NB4 (cell line): ENCODE results near the gene BAZ2B.

Source experiments
- MAX ChIP-seq: IDR thresholded peaks from 2 replicates; pipeline ENCODE4 v1.6.1; 2011; ENCODE audit warnings: low read depth, low read length
- MYC ChIP-seq: IDR thresholded peaks from 2 replicates; pipeline ENCODE4 v1.6.1; 2011; ENCODE audit warnings: low read depth, low read length
- POLR2A ChIP-seq: IDR thresholded peaks from 2 replicates; pipeline ENCODE4 v1.6.1; 2011; ENCODE audit warnings: mild to moderate bottlenecking; ENCODE audit not compliant: insufficient read length; ENCODE audit errors: extremely low read depth
- TF ChIP-seq, protein P1 (sequence below): IDR thresholded peaks from one replicate; pipeline ENCODE4 v1.5.1; 2012; ENCODE audit warnings: low read depth, low read length

DNA sequence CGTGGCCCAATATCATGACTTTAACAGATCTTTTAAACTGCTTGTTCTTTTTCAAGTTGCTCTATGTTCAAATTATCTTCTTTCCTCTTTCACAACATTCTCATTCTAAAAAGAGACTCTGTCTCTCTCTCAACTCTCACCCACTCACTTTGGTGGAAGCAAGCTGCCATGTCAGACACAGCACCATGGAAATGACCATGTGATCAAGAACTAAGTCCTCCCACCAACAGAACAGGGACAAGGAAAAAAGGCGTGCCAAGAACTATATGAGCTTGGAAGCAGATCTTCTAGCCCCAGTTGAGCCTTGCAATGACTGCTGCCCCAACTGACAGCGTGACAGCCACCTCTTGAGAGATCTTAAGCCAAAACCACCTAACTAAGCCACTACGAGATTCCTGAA is 23.9 kb downstream of the BAZ2B start:
- TF ChIP-seq, protein P1, sequence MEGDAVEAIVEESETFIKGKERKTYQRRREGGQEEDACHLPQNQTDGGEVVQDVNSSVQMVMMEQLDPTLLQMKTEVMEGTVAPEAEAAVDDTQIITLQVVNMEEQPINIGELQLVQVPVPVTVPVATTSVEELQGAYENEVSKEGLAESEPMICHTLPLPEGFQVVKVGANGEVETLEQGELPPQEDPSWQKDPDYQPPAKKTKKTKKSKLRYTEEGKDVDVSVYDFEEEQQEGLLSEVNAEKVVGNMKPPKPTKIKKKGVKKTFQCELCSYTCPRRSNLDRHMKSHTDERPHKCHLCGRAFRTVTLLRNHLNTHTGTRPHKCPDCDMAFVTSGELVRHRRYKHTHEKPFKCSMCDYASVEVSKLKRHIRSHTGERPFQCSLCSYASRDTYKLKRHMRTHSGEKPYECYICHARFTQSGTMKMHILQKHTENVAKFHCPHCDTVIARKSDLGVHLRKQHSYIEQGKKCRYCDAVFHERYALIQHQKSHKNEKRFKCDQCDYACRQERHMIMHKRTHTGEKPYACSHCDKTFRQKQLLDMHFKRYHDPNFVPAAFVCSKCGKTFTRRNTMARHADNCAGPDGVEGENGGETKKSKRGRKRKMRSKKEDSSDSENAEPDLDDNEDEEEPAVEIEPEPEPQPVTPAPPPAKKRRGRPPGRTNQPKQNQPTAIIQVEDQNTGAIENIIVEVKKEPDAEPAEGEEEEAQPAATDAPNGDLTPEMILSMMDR, result no peak
- TF ChIP-seq POLR2A, result no peak
- no peak for TF ChIP-seq MAX
- TF ChIP-seq MYC, result no peak
